Stomach (tissue), 9 donors: ENCODE results near the gene TOB2. TPM values are rescaled to one million over a fixed set of nuclear protein-coding genes. Genes with fewer than 3 reads are reported as not detected.

Experiments used
- DNase-seq, 2 donors: peaks; one replicate each; pipeline versions ENCODE4 v3.0.0 to v3.0.0-alpha.2; 2013 to 2019
- H3K27ac ChIP-seq, 5 donors: fragments of 200-600 bp in 4 of 5; sonication (generic) in 4 of 5; one replicate each; pipeline ENCODE4 v1.5.1; 2013 to 2019; ENCODE audit warnings: mild to moderate bottlenecking in 1 of 5, moderate library complexity in 1 of 5
- H3K27me3 ChIP-seq, 3 donors: fragments of 200-600 bp; sonication (generic); one replicate each; pipeline ENCODE4 v1.5.1; 2017 to 2019; ENCODE audit warnings: mixed run types in 1 of 3
- H3K36me3 ChIP-seq, 4 donors: fragments of 200-600 bp; sonication (generic); 1 replicate in 3 of 4; 2 replicates in 1 of 4; pipeline ENCODE4 v1.5.1; 2016 to 2019
- H3K4me1 ChIP-seq, 4 donors: fragments of 200-600 bp; sonication (generic); one replicate each; pipeline ENCODE4 v1.5.1; 2016 to 2019
- H3K4me3 ChIP-seq, 4 donors: fragments of 200-600 bp; sonication (generic) in 3 of 4; one replicate each; pipeline ENCODE4 v1.5.1; 2016 to 2019; ENCODE audit warnings: mild to moderate bottlenecking in 1 of 4
- H3K9me3 ChIP-seq, 4 donors: fragments of 200-600 bp; sonication (generic); one replicate each; pipeline ENCODE4 v1.5.1; 2016 to 2019
- CTCF ChIP-seq, 7 experiments: fragments of 450-650 bp in 4 of 7; fragments of 200-600 bp in 3 of 7; sonication (generic) in 3 of 7; IDR thresholded peaks; one replicate each; pipeline ENCODE4 v1.5.1; 2016 to 2019; ENCODE audit warnings: antibody characterized with exemption in 7 of 7, control low read depth in 2 of 7, mild to moderate bottlenecking in 1 of 7
- EP300 ChIP-seq: sonication (generic); formaldehyde crosslinking; IDR thresholded peaks from one replicate; pipeline ENCODE4 v1.6.1; 2017; ENCODE audit warnings: antibody characterized with exemption
- POLR2A ChIP-seq, 4 donors: fragments of 450-650 bp; IDR thresholded peaks; one replicate each; pipeline ENCODE4 v1.6.1; 2016; ENCODE audit warnings: antibody characterized with exemption in 4 of 4, control low read depth in 2 of 4, mild to moderate bottlenecking in 1 of 4, moderate library complexity in 1 of 4
- POLR2AphosphoS5 ChIP-seq, 3 donors: sonication (generic); formaldehyde crosslinking; IDR thresholded peaks; one replicate each; pipeline ENCODE4 v1.6.1; 2016; ENCODE audit warnings: antibody characterized with exemption in 3 of 3
- WGBS, 5 donors: extraction: QIAGEN DNeasy Blood & Tissue Kit in 3 of 5; methylation state at CpG; one replicate each; pipeline versions ENCODE4 v1.1.5 to v1.1.7; 2013 to 2018; 5-methylcytosine and 5-hydroxymethylcytosine counted together
- intact Hi-C: fragments of 100-400 bp; cut with DNase I; formaldehyde crosslinking; loops from one replicate; pipeline ENCODE4 v1.15.1; 2023; ENCODE audit warnings: low total_unique reads
- polyA plus RNA-seq, 3 donors: library from polyadenylated mRNA; stranded (reverse); fragments of 200-250 nt; gene quantifications; one replicate each; pipeline ENCODE4 v1.2.3, GENCODE V29; 2013
- total RNA-seq, 5 donors: library from RNA; depleted of rRNA; stranded (reverse); fragments of >200 nt; gene quantifications; one replicate each; pipeline versions ENCODE4 v1.1.0 to v1.2.3, GENCODE V29; 2014 to 2016
- donor health status: healthy with polysubstance abuse.
- donor health status: Bipolar disorder and iron deficiency.
- donor health status: healthy.

Gene TOB2
- total and polyA plus RNA-seq, 8 donors, result 11.0 to 42.4 (median 24.5) TPM

- Histone ChIP-seq H3K4me1 (peaks cover 56 to 98% (median 77%) of the 10 kb centered on the region in 4 donors), H3K27me3 (no peaks in the 10 kb centered on the region), H3K36me3 (peaks cover 0 to 19% (median 12%) of the 10 kb centered on the region in 4 donors), H3K9me3 (no peaks in the 10 kb centered on the region), H3K4me3 (no peak overlapping the region), H3K27ac (peak overlapping the region in 4 of 5 donors; percentile 59 to 85 (median 72))
- 56 to 75% (median 67%) methylated on average over 4 to 5 of the region's 5 CpGs for WGBS, 5 donors
- no peak for TF ChIP-seq POLR2A (IDR thresholded peaks at IDR 0.05)
- no peak for TF ChIP-seq EP300
- TF ChIP-seq POLR2AphosphoS5 (IDR thresholded peaks at IDR 0.05), result no peak
- TF ChIP-seq CTCF (IDR thresholded peaks at IDR 0.05), result no peak
- intact Hi-C loops, result no loop called here
- no peak for DNase-seq
Observed at GRCh38 chr22:41481925-41482318, 35.3 kb upstream of the TOB2 start.

- DNase-seq, result no peak
- H3K4me3 ChIP-seq, result no peak overlapping the region
- 74 to 83% (median 79%) methylated on average over 14 to 15 of the region's 15 CpGs for WGBS, 5 donors
- no peaks in the 10 kb centered on the region for H3K27me3 ChIP-seq
- no peaks in the 10 kb centered on the region for H3K9me3 ChIP-seq
- peak overlapping the region; percentile 1 to 85 (median 62) for H3K27ac ChIP-seq
- intact Hi-C loops, result no loop called here
- H3K36me3 ChIP-seq, result peaks cover 0 to 21% (median 12%) of the 10 kb centered on the region in 4 donors
- H3K4me1 ChIP-seq, result peaks cover 50 to 98% (median 73%) of the 10 kb centered on the region in 4 donors
- TF ChIP-seq EP300, result no peak
- TF ChIP-seq CTCF (IDR thresholded peaks at IDR 0.05), result no peak
- TF ChIP-seq POLR2AphosphoS5 (IDR thresholded peaks at IDR 0.05), result no peak
- no peak for TF ChIP-seq POLR2A (IDR thresholded peaks at IDR 0.05)
Observed at GRCh38 chr22:41481131-41481830, 34.7 kb upstream of the TOB2 start.

GRCh38 chr22:41480397-41480735, 33.8 kb upstream of the TOB2 start:
- H3K4me3 ChIP-seq, result no peak overlapping the region
- H3K4me1 ChIP-seq, result peaks cover 48 to 97% (median 70%) of the 10 kb centered on the region in 4 donors
- 54 to 66% (median 59%) methylated on average over 7 of the region's 7 CpGs for WGBS, 5 donors
- H3K36me3 ChIP-seq, result peaks cover 0 to 25% (median 13%) of the 10 kb centered on the region in 4 donors
- peak in 1 of 2 donors; percentile 62 for DNase-seq
- intact Hi-C loops, result no loop called here
- H3K27me3 ChIP-seq, result no peaks in the 10 kb centered on the region
- peak overlapping the region in 4 of 5 donors; percentile 59 to 85 (median 72) for H3K27ac ChIP-seq
- no peaks in the 10 kb centered on the region for H3K9me3 ChIP-seq
- TF ChIP-seq POLR2AphosphoS5 (IDR thresholded peaks at IDR 0.05) (no peak), POLR2A (IDR thresholded peaks at IDR 0.05) (no peak)

- Histone ChIP-seq H3K27ac (peak overlapping the region in 4 of 5 donors; percentile 59 to 85 (median 72)), H3K9me3 (no peaks in the 10 kb centered on the region), H3K4me3 (no peak overlapping the region), H3K36me3 (peaks cover 0 to 27% (median 14%) of the 10 kb centered on the region in 4 donors), H3K4me1 (peaks cover 44 to 95% (median 69%) of the 10 kb centered on the region in 4 donors), H3K27me3 (no peaks in the 10 kb centered on the region)
- intact Hi-C loops, result no loop called here
- WGBS, 5 donors, result 54 to 80% (median 70%) methylated on average over 5 to 6 of the region's 6 CpGs
- peak in 1 of 3 donors; percentile 39 for TF ChIP-seq POLR2AphosphoS5 (IDR thresholded peaks at IDR 0.05)
- TF ChIP-seq POLR2A (IDR thresholded peaks at IDR 0.05), result no peak
- DNase-seq, result peak in 1 of 2 donors; percentile 51
Observed at GRCh38 chr22:41479671-41480396, 33.2 kb upstream of the TOB2 start.

- Histone ChIP-seq H3K27ac (peak overlapping the region in 4 of 5 donors; percentile 59 to 85 (median 72)), H3K9me3 (no peaks in the 10 kb centered on the region), H3K4me3 (no peak overlapping the region), H3K36me3 (peaks cover 0 to 27% (median 14%) of the 10 kb centered on the region in 4 donors), H3K4me1 (peaks cover 41 to 90% (median 67%) of the 10 kb centered on the region in 4 donors), H3K27me3 (no peaks in the 10 kb centered on the region)
- TF ChIP-seq CTCF (IDR thresholded peaks at IDR 0.05) (no peak), POLR2A (IDR thresholded peaks at IDR 0.05) (no peak), POLR2AphosphoS5 (IDR thresholded peaks at IDR 0.05) (peak in 2 of 3 donors; percentile 17 to 56), EP300 (no peak)
- intact Hi-C loops, result no loop called here
- WGBS, 5 donors, result 71 to 80% (median 75%) methylated on average over 6 to 7 of the region's 7 CpGs
- DNase-seq, result no peak
Observed at GRCh38 chr22:41478891-41479521, 32.4 kb upstream of the TOB2 start.
